ENCODE results near the gene MCOLN1.

GRCh38 chr19:7483720-7484201 lies 38.7 kb upstream of the MCOLN1 start:
- TF ChIP-seq, protein P1, sequence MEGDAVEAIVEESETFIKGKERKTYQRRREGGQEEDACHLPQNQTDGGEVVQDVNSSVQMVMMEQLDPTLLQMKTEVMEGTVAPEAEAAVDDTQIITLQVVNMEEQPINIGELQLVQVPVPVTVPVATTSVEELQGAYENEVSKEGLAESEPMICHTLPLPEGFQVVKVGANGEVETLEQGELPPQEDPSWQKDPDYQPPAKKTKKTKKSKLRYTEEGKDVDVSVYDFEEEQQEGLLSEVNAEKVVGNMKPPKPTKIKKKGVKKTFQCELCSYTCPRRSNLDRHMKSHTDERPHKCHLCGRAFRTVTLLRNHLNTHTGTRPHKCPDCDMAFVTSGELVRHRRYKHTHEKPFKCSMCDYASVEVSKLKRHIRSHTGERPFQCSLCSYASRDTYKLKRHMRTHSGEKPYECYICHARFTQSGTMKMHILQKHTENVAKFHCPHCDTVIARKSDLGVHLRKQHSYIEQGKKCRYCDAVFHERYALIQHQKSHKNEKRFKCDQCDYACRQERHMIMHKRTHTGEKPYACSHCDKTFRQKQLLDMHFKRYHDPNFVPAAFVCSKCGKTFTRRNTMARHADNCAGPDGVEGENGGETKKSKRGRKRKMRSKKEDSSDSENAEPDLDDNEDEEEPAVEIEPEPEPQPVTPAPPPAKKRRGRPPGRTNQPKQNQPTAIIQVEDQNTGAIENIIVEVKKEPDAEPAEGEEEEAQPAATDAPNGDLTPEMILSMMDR (IDR thresholded peaks at IDR 0.05; ENCODE audit: low read depth, low read length): no peak
- no peak for TF ChIP-seq EZH2phosphoT487 (IDR thresholded peaks at IDR 0.05; ENCODE audit: low read depth)
